LHCN-M2 (cell line): ENCODE data around the gene CFAP141. TPM values are rescaled to one million over a fixed set of nuclear protein-coding genes. Genes with fewer than 3 reads are reported as not detected.
"Not testable (repeated sequence)": the region's sequence is repeated elsewhere in the genome, so short reads cannot be mapped to it uniquely, and the experiment has no call there.

Experiments
- DNase-seq: peaks from one replicate; pipeline ENCODE4 v3.0.0-alpha.2; 2012; ENCODE audit warnings: low read depth
- total RNA-seq: library from RNA; depleted of rRNA; stranded (reverse); fragments of >200 nt; gene quantifications from 2 replicates; pipeline ENCODE4 v1.2.3, GENCODE V29; 2014

Gene CFAP141
- total RNA-seq, 1 experiment from 2014 or later = not detected

- DNase-seq = no peak
Measured at GRCh38 chr1:154208677-154209388, 2.7 kb upstream of the CFAP141 start.

- no peak for DNase-seq
Measured at GRCh38 chr1:154207262-154207661, 1.1 kb upstream of the CFAP141 start.

GRCh38 chr1:154205778-154206177, 355 bp downstream of the CFAP141 start:
- DNase-seq = not testable (repeated sequence)

- DNase-seq = no peak
Measured at GRCh38 chr1:154199563-154199879, 6.6 kb downstream of the CFAP141 start.

- DNase-seq = peak; percentile 70
Measured at GRCh38 chr1:154198756-154199562, 7.2 kb downstream of the CFAP141 start.

- DNase-seq = peak; percentile 66
Measured at GRCh38 chr1:154193821-154194220, 12.3 kb downstream of the CFAP141 start.

- no peak for DNase-seq
Measured at GRCh38 chr1:154192476-154192875, 13.7 kb downstream of the CFAP141 start.

- peak; percentile 84 for DNase-seq
Measured at GRCh38 chr1:154191990-154192461, 14.1 kb downstream of the CFAP141 start, which contains the start of gene TPM3. Gene TPM3, minus strand, starts transcription at chr1:154192100. Its CDS starts 82 bp downstream, at chr1:154192018.

GRCh38 chr1:154190550-154190949, 15.6 kb downstream of the CFAP141 start:
- peak; percentile 83 for DNase-seq

GRCh38 chr1:154186852-154187501, 19.2 kb downstream of the CFAP141 start:
- DNase-seq = no peak

- DNase-seq = peak; percentile 92
Measured at GRCh38 chr1:154186177-154186576, 20.0 kb downstream of the CFAP141 start.

- peak; percentile 95 for DNase-seq
Measured at GRCh38 chr1:154183046-154183915, 22.9 kb downstream of the CFAP141 start.

GRCh38 chr1:154182344-154183045, 23.6 kb downstream of the CFAP141 start:
- DNase-seq = peak; percentile 84

GRCh38 chr1:154181944-154182343, 24.2 kb downstream of the CFAP141 start:
- DNase-seq = no peak

- no peak for DNase-seq
Measured at GRCh38 chr1:154179946-154180687, 26.0 kb downstream of the CFAP141 start.

- no peak for DNase-seq
Measured at GRCh38 chr1:154178911-154179811, 27.0 kb downstream of the CFAP141 start.

GRCh38 chr1:154178013-154178412, 28.1 kb downstream of the CFAP141 start:
- DNase-seq = no peak

GRCh38 chr1:154176337-154176736, 29.8 kb downstream of the CFAP141 start:
- DNase-seq = peak; percentile 49

- DNase-seq = no peak
Measured at GRCh38 chr1:154174654-154175053, 31.5 kb downstream of the CFAP141 start.
